Fibroblast of lung (primary cell): Measurements from ENCODE around the gene VSIG10L. TPM values are rescaled to one million over a fixed set of nuclear protein-coding genes. Genes with fewer than 3 reads are reported as not detected.

Source experiments
- DNase-seq, 2 donors: peaks; one replicate each; pipeline versions ENCODE4 v3.0.0 to v3.0.0-alpha.2; 2010; ENCODE audit warnings: low read depth in 2 of 2
- H2AFZ ChIP-seq: 2 replicates; pipeline ENCODE4 v1.5.1; 2012; ENCODE audit warnings: low read length, control low read depth, inconsistent platforms
- H3K27ac ChIP-seq: 2 replicates; pipeline ENCODE4 v1.5.1; 2011; ENCODE audit warnings: low read length, control low read depth; ENCODE audit not compliant: insufficient read depth
- H3K27me3 ChIP-seq: 2 replicates; pipeline ENCODE4 v1.5.1; 2011; ENCODE audit warnings: mild to moderate bottlenecking, low read length; ENCODE audit not compliant: control insufficient read depth, insufficient read depth
- H3K36me3 ChIP-seq: 2 replicates; pipeline ENCODE4 v1.5.1; 2011; ENCODE audit warnings: low read length; ENCODE audit not compliant: control insufficient read depth, insufficient read depth
- H3K4me1 ChIP-seq: 2 replicates; pipeline ENCODE4 v1.5.1; 2011; ENCODE audit warnings: low read length; ENCODE audit not compliant: control insufficient read depth, insufficient read depth; ENCODE audit errors: extremely low read depth
- H3K4me2 ChIP-seq: 2 replicates; pipeline ENCODE4 v1.5.1; 2011; ENCODE audit warnings: low read length, control low read depth; ENCODE audit not compliant: insufficient read depth; ENCODE audit errors: extremely low read depth
- H3K4me3 ChIP-seq, 4 experiments: fragments of 200-600 bp in 1 of 4; sonication (generic) in 1 of 4; replicated peaks in 1 of 4; 2 replicates each; pipeline ENCODE4 v1.5.1; 2011 to 2016; ENCODE audit warnings: low read length in 4 of 4, low read depth in 3 of 4, mild to moderate bottlenecking in 3 of 4, control low read depth in 2 of 4, inconsistent platforms in 1 of 4, mixed read lengths in 1 of 4; ENCODE audit not compliant: insufficient read depth in 1 of 4; ENCODE audit errors: control extremely low read depth in 1 of 4
- H3K79me2 ChIP-seq: 2 replicates; pipeline ENCODE4 v1.5.1; 2012; ENCODE audit warnings: mild to moderate bottlenecking, low read length, inconsistent platforms; ENCODE audit not compliant: control insufficient read depth, insufficient read depth
- H3K9ac ChIP-seq: 2 replicates; pipeline ENCODE4 v1.5.1; 2011; ENCODE audit warnings: mild to moderate bottlenecking, low read length, control low read depth; ENCODE audit not compliant: insufficient read depth
- H3K9me3 ChIP-seq: 2 replicates; pipeline ENCODE4 v1.5.1; 2012; ENCODE audit warnings: low read depth, low read length; ENCODE audit not compliant: control insufficient read depth, insufficient read depth
- H4K20me1 ChIP-seq: 2 replicates; pipeline ENCODE4 v1.5.1; 2011; ENCODE audit warnings: low read length; ENCODE audit not compliant: control insufficient read depth, insufficient read depth; ENCODE audit errors: extremely low read depth
- EZH2 ChIP-seq: IDR thresholded peaks from 2 replicates; pipeline ENCODE4 v1.5.1; 2012; ENCODE audit warnings: low read length, control low read depth, mild to moderate bottlenecking; ENCODE audit errors: missing control alignments
- polyA plus RNA-seq, 2 donors: library from polyadenylated mRNA; depleted of rRNA in 1 of 2; stranded (reverse) in 1 of 2; unstranded in 1 of 2; fragments of >200 nt; gene quantifications; 2 replicates each; pipeline ENCODE4 v1.2.1, GENCODE V29; 2011 to 2012; ENCODE audit warnings: missing spikeins in 1 of 2
- total RNA-seq: library from RNA; depleted of rRNA; stranded (reverse); fragments of >200 nt; gene quantifications from 2 replicates; pipeline ENCODE4 v1.2.1, GENCODE V29; 2014
- TF ChIP-seq, protein P1 (sequence below), 2 donors: IDR thresholded peaks in 1 of 2; conservative IDR thresholded peaks in 1 of 2; 1 replicate in 1 of 2; 2 replicates in 1 of 2; pipeline ENCODE4 v1.5.1; 2011 to 2012; ENCODE audit warnings: low read length in 2 of 2, control low read depth in 1 of 2, inconsistent platforms in 1 of 2, low read depth in 1 of 2, mild to moderate bottlenecking in 1 of 2

VSIG10L gene
- total and polyA plus RNA-seq, 2 donors (not counting 1 experiment from before 2014, with no cell fraction given) = 0.33 to 0.66 TPM

DNA sequence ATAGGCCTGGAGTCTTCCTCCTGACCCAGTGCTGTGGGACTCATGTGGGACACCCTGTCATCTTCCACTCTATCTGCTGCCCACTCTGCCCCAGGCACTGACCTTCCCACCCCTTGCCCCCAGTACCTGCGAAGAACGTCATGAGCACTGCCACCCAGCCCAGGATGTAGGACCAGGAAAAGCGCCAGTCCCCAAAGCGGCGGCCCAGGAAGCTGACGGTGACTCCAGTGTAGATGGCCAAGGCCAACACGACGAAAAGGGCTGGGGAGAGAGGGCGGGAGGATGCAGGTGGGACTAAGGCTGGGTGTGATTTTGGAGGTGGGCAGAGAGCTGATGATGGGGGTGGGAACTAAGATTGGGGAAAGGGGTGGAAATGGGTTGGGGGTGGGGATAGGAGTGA is 38.4 kb upstream of the VSIG10L start:
- DNase-seq = no peak
- no peaks in the 10 kb centered on the region for H3K9me3 ChIP-seq
- no peak overlapping the region for H3K4me3 ChIP-seq
- TF ChIP-seq, protein P1, sequence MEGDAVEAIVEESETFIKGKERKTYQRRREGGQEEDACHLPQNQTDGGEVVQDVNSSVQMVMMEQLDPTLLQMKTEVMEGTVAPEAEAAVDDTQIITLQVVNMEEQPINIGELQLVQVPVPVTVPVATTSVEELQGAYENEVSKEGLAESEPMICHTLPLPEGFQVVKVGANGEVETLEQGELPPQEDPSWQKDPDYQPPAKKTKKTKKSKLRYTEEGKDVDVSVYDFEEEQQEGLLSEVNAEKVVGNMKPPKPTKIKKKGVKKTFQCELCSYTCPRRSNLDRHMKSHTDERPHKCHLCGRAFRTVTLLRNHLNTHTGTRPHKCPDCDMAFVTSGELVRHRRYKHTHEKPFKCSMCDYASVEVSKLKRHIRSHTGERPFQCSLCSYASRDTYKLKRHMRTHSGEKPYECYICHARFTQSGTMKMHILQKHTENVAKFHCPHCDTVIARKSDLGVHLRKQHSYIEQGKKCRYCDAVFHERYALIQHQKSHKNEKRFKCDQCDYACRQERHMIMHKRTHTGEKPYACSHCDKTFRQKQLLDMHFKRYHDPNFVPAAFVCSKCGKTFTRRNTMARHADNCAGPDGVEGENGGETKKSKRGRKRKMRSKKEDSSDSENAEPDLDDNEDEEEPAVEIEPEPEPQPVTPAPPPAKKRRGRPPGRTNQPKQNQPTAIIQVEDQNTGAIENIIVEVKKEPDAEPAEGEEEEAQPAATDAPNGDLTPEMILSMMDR (conservative IDR thresholded peaks at IDR 0.05 in 1 of 2, IDR thresholded peaks at IDR 0.05 in 1 of 2; ENCODE audit: low read depth in 1 of 2, low read length in 2 of 2) = no peak
- no peak for TF ChIP-seq EZH2
- no peak overlapping the region for H3K4me2 ChIP-seq
- H3K36me3 ChIP-seq = no peaks in the 10 kb centered on the region
- H3K4me1 ChIP-seq = no peaks in the 10 kb centered on the region
- H3K27ac ChIP-seq = no peak overlapping the region
- H3K79me2 ChIP-seq = no peaks in the 10 kb centered on the region
- H3K9ac ChIP-seq = no peak overlapping the region
- no peaks in the 10 kb centered on the region for H3K27me3 ChIP-seq
- H2AFZ ChIP-seq = no peak overlapping the region
- no peaks in the 10 kb centered on the region for H4K20me1 ChIP-seq

DNA sequence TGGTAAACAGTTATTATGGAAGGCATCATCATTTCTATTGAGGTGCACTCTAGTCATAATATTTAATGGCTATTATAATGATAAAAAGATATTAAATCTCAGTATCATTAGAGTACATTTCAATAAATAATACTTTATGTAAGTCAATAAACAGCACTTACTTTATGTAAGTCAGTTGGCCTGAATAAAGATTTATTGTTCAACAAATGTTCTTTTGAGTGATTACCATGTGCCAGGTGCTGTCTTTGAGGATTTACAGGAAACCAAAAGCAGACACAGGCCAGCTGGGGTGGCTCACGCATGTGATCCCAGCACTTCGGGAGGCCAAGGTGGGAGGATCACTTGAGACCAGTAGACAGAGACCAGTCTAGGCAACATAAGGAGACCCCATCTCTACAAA is 35.5 kb upstream of the VSIG10L start:
- no peaks in the 10 kb centered on the region for H4K20me1 ChIP-seq
- no peak for DNase-seq
- no peak overlapping the region for H3K9ac ChIP-seq
- no peak overlapping the region for H2AFZ ChIP-seq
- no peaks in the 10 kb centered on the region for H3K36me3 ChIP-seq
- no peak overlapping the region for H3K4me3 ChIP-seq
- H3K4me2 ChIP-seq = no peak overlapping the region
- no peaks in the 10 kb centered on the region for H3K27me3 ChIP-seq
- no peaks in the 10 kb centered on the region for H3K4me1 ChIP-seq
- H3K27ac ChIP-seq = no peak overlapping the region
- H3K9me3 ChIP-seq = no peaks in the 10 kb centered on the region
- H3K79me2 ChIP-seq = no peaks in the 10 kb centered on the region
- no peak for TF ChIP-seq EZH2
- TF ChIP-seq, protein P1 (conservative IDR thresholded peaks at IDR 0.05 in 1 of 2, IDR thresholded peaks at IDR 0.05 in 1 of 2; ENCODE audit: low read depth in 1 of 2, low read length in 2 of 2) = no peak

DNA sequence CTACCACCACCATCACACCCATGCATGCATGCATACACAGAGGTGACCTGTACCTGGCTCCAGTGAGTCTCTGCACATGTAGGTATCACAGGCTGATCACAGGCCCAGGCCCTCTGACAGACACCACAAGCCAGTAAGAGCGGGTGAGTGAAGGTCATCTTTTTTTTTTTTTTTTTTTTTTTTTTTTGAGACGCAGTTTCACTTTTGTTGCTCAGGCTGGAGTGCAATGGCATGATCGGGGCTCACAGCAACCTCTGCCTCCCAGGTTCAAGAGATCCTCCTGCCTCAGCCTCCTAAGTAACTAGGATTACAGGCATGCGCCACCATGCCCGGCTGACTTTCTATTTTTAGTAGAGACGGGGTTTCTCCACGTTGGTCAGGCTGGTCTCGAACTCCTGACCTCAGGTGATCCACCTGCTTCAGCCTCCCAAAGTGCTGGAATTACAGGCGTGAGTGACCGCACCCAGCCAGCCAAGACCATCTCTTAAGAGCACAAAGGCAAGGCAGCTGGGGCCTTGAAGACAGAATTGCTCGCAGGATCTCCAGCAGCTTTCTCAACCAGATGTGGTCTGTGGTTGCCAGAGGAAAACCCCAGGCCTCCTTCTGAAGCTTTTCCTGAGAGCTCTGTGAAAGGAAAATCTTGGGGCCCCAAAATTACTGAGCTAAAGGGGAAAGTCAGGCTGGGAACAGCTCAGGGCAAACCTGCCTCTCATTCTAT is 33.7 kb upstream of the VSIG10L start:
- no peaks in the 10 kb centered on the region for H3K4me1 ChIP-seq
- H3K9ac ChIP-seq = no peak overlapping the region
- no peaks in the 10 kb centered on the region for H4K20me1 ChIP-seq
- no peaks in the 10 kb centered on the region for H3K9me3 ChIP-seq
- TF ChIP-seq, protein P1 (conservative IDR thresholded peaks at IDR 0.05 in 1 of 2, IDR thresholded peaks at IDR 0.05 in 1 of 2; ENCODE audit: low read depth in 1 of 2, low read length in 2 of 2) = no peak
- no peak for TF ChIP-seq EZH2
- H2AFZ ChIP-seq = no peak overlapping the region
- H3K27ac ChIP-seq = no peak overlapping the region
- DNase-seq = no peak
- H3K36me3 ChIP-seq = no peaks in the 10 kb centered on the region
- no peaks in the 10 kb centered on the region for H3K79me2 ChIP-seq
- H3K4me2 ChIP-seq = no peak overlapping the region
- H3K4me3 ChIP-seq = no peak overlapping the region
- no peaks in the 10 kb centered on the region for H3K27me3 ChIP-seq
